GM19193 (cell line): ENCODE results near the gene CPXM2.

Experiments
- POLR2A ChIP-seq: IDR thresholded peaks from 4 replicates; pipeline ENCODE4 v1.6.1; 2011; ENCODE audit not compliant: insufficient read depth, insufficient read length; ENCODE audit errors: extremely low read depth

The CPXM2 gene

GRCh38 chr10:123888256-123888655, 3.4 kb downstream of the CPXM2 start:
- no peak for TF ChIP-seq POLR2A

GRCh38 chr10:123886292-123886691, 5.3 kb downstream of the CPXM2 start:
- TF ChIP-seq POLR2A, result no peak

- no peak for TF ChIP-seq POLR2A
Observed at GRCh38 chr10:123885406-123886170, 6.0 kb downstream of the CPXM2 start.

GRCh38 chr10:123884907-123885381, 6.7 kb downstream of the CPXM2 start:
- TF ChIP-seq POLR2A, result no peak

GRCh38 chr10:123884351-123884906, 7.2 kb downstream of the CPXM2 start:
- TF ChIP-seq POLR2A, result no peak

- no peak for TF ChIP-seq POLR2A
Observed at GRCh38 chr10:123883673-123884320, 7.8 kb downstream of the CPXM2 start.

GRCh38 chr10:123882681-123883445, 8.7 kb downstream of the CPXM2 start:
- no peak for TF ChIP-seq POLR2A

- no peak for TF ChIP-seq POLR2A
Observed at GRCh38 chr10:123882177-123882576, 9.4 kb downstream of the CPXM2 start.

- TF ChIP-seq POLR2A, result no peak
Observed at GRCh38 chr10:123879606-123880257, 11.9 kb downstream of the CPXM2 start.

GRCh38 chr10:123878666-123879303, 12.8 kb downstream of the CPXM2 start:
- TF ChIP-seq POLR2A, result no peak

- TF ChIP-seq POLR2A, result no peak
Observed at GRCh38 chr10:123870260-123870659, 21.3 kb downstream of the CPXM2 start.

GRCh38 chr10:123869020-123869414, 22.6 kb downstream of the CPXM2 start:
- no peak for TF ChIP-seq POLR2A

GRCh38 chr10:123868038-123869019, 23.3 kb downstream of the CPXM2 start:
- no peak for TF ChIP-seq POLR2A
